Glutamatergic neuron (in vitro differentiated cells): ENCODE data around the gene CLASRP. TPM values are rescaled to one million over a fixed set of nuclear protein-coding genes. Genes with fewer than 3 reads are reported as not detected.

Experiments
- DNase-seq: peaks from one replicate; pipeline ENCODE4 v3.0.0; 2022
- H3K27ac Mint-ChIP-seq: one replicate; pipeline ENCODE4 v1.8.0; 2020; ENCODE audit warnings: mild to moderate bottlenecking, mixed read lengths, inconsistent platforms; ENCODE audit not compliant: unreplicated experiment
- H3K27me3 Mint-ChIP-seq: one replicate; pipeline ENCODE4 v1.8.0; 2020; ENCODE audit warnings: mild to moderate bottlenecking, moderate library complexity, mixed read lengths, inconsistent platforms; ENCODE audit not compliant: unreplicated experiment
- H3K36me3 Mint-ChIP-seq: one replicate; pipeline ENCODE4 v1.8.0; 2020; ENCODE audit warnings: mild to moderate bottlenecking, mixed read lengths, inconsistent platforms; ENCODE audit not compliant: unreplicated experiment
- H3K4me1 Mint-ChIP-seq: one replicate; pipeline ENCODE4 v1.8.0; 2020; ENCODE audit warnings: mild to moderate bottlenecking, low read depth, mixed read lengths, inconsistent platforms; ENCODE audit not compliant: unreplicated experiment
- H3K4me3 Mint-ChIP-seq: one replicate; pipeline ENCODE4 v1.8.0; 2020; ENCODE audit warnings: mild to moderate bottlenecking, mixed read lengths, inconsistent platforms; ENCODE audit not compliant: unreplicated experiment
- H3K9me3 Mint-ChIP-seq: one replicate; pipeline ENCODE4 v1.8.0; 2020; ENCODE audit warnings: mild to moderate bottlenecking, moderate library complexity, mixed read lengths, inconsistent platforms; ENCODE audit not compliant: unreplicated experiment
- CTCF ChIP-seq: fragments of 200-600 bp; sonication (generic); IDR thresholded peaks from one replicate; pipeline ENCODE4 v1.5.0; 2021; ENCODE audit not compliant: partially characterized antibody, unreplicated experiment
- total RNA-seq: library from RNA; stranded (reverse); fragmentation: NEBNext Ultra II Directional; extraction: Animal tissue kit (Norgen Biotek cat#: 25700); gene quantifications from one replicate; pipeline ENCODE4 v1.2.1, GENCODE V29; 2021; ENCODE audit not compliant: unreplicated experiment

CLASRP gene
- total RNA-seq, 1 donor from 2014 or later, result 127 TPM

GRCh38 chr19:45107621-45108150 is 68.8 kb downstream of the CLASRP start:
- H3K27me3 Mint-ChIP-seq, result peaks cover 1% of the 10 kb centered on the region
- H3K9me3 Mint-ChIP-seq, result peaks cover 4% of the 10 kb centered on the region
- no peak for DNase-seq
- H3K36me3 Mint-ChIP-seq, result no peaks in the 10 kb centered on the region
- H3K27ac Mint-ChIP-seq, result no peak overlapping the region
- H3K4me1 Mint-ChIP-seq, result peaks cover 37% of the 10 kb centered on the region
- no peak for TF ChIP-seq CTCF
- H3K4me3 Mint-ChIP-seq, result no peak overlapping the region

- no peak overlapping the region for H3K4me3 Mint-ChIP-seq
- H3K4me1 Mint-ChIP-seq, result peaks cover 32% of the 10 kb centered on the region
- H3K27ac Mint-ChIP-seq, result peak overlapping the region; percentile 43
- TF ChIP-seq CTCF, result no peak
- H3K9me3 Mint-ChIP-seq, result peaks cover 3% of the 10 kb centered on the region
- DNase-seq, result no peak
- H3K27me3 Mint-ChIP-seq, result peaks cover 1% of the 10 kb centered on the region
- no peaks in the 10 kb centered on the region for H3K36me3 Mint-ChIP-seq
These were observed 72.0 kb downstream of the CLASRP start for GRCh38 chr19:45110851-45111266.

- Mint-ChIP-seq H3K36me3 (no peaks in the 10 kb centered on the region), H3K4me3 (no peak overlapping the region), H3K9me3 (peaks cover 5% of the 10 kb centered on the region), H3K27ac (no peak overlapping the region), H3K27me3 (peaks cover 5% of the 10 kb centered on the region), H3K4me1 (peaks cover 41% of the 10 kb centered on the region)
- DNase-seq, result no peak
- TF ChIP-seq CTCF, result no peak
These were observed 73.4 kb downstream of the CLASRP start for GRCh38 chr19:45112111-45112827.

GRCh38 chr19:45113628-45114027 is 74.8 kb downstream of the CLASRP start:
- no peak for DNase-seq
- Mint-ChIP-seq H3K9me3 (peaks cover 4% of the 10 kb centered on the region), H3K4me3 (peak overlapping the region; percentile 25), H3K4me1 (peaks cover 44% of the 10 kb centered on the region), H3K36me3 (no peaks in the 10 kb centered on the region), H3K27ac (peak overlapping the region; percentile 76), H3K27me3 (peaks cover 5% of the 10 kb centered on the region)
- no peak for TF ChIP-seq CTCF

GRCh38 chr19:45114116-45114515 is 75.3 kb downstream of the CLASRP start:
- no peak for DNase-seq
- peaks cover 7% of the 10 kb centered on the region for H3K27me3 Mint-ChIP-seq
- peaks cover 44% of the 10 kb centered on the region for H3K4me1 Mint-ChIP-seq
- peaks cover 4% of the 10 kb centered on the region for H3K9me3 Mint-ChIP-seq
- H3K4me3 Mint-ChIP-seq, result peak overlapping the region; percentile 25
- TF ChIP-seq CTCF, result no peak
- H3K36me3 Mint-ChIP-seq, result no peaks in the 10 kb centered on the region
- H3K27ac Mint-ChIP-seq, result peak overlapping the region; percentile 76
